CD14-positive monocyte (primary cell): ENCODE data around the gene KIRREL3. TPM values are rescaled to one million over a fixed set of nuclear protein-coding genes. Genes with fewer than 3 reads are reported as not detected.

Experiments
- DNase-seq, 3 donors: peaks; one replicate each; pipeline ENCODE4 v3.0.0-alpha.2; 2011 to 2022
- H2AFZ ChIP-seq: 2 replicates; pipeline ENCODE4 v1.6.0; 2012; ENCODE audit warnings: mild to moderate bottlenecking, low read depth, low read length, inconsistent platforms; ENCODE audit not compliant: insufficient read depth, poor library complexity, severe bottlenecking
- H3K27ac ChIP-seq, 2 donors: 1 replicate in 1 of 2; 2 replicates in 1 of 2; pipeline ENCODE4 v1.5.1; 2012 to 2013; ENCODE audit warnings: low read length in 2 of 2, control low read depth in 1 of 2, inconsistent platforms in 1 of 2, low read depth in 1 of 2, mild to moderate bottlenecking in 1 of 2
- H3K27me3 ChIP-seq, 2 donors: one replicate each; pipeline versions ENCODE4 v1.6.0 to v1.6.1; 2011 to 2013; ENCODE audit warnings: low read length in 2 of 2; ENCODE audit not compliant: control insufficient read depth in 2 of 2, insufficient read depth in 2 of 2
- H3K36me3 ChIP-seq, 2 donors: replicated peaks in 1 of 2; 1 replicate in 1 of 2; 2 replicates in 1 of 2; pipeline versions ENCODE4 v1.5.1 to v1.6.1; 2012 to 2013; ENCODE audit warnings: low read length in 2 of 2, control low read depth in 1 of 2, inconsistent platforms in 1 of 2, mild to moderate bottlenecking in 1 of 2; ENCODE audit not compliant: insufficient read depth in 2 of 2, control insufficient read depth in 1 of 2
- H3K4me1 ChIP-seq, 2 donors: 1 replicate in 1 of 2; 2 replicates in 1 of 2; pipeline versions ENCODE4 v1.5.1 to v1.6.1; 2012 to 2013; ENCODE audit warnings: low read length in 2 of 2, control low read depth in 1 of 2, inconsistent platforms in 1 of 2, mild to moderate bottlenecking in 1 of 2, moderate library complexity in 1 of 2; ENCODE audit not compliant: insufficient read depth in 2 of 2, control insufficient read depth in 1 of 2
- H3K4me2 ChIP-seq: replicated peaks from 2 replicates; pipeline ENCODE3; 2012; ENCODE audit warnings: low read length, moderate library complexity, mild to moderate bottlenecking; ENCODE audit not compliant: poor library complexity, severe bottlenecking; ENCODE audit errors: extremely low read depth
- H3K4me3 ChIP-seq, 3 experiments: fragments of 200-600 bp in 1 of 3; sonication (generic) in 1 of 3; replicated peaks in 1 of 3; 1 replicate in 2 of 3; 2 replicates in 1 of 3; pipeline ENCODE4 v1.5.1; 2011 to 2013; ENCODE audit warnings: low read length in 3 of 3, mild to moderate bottlenecking in 3 of 3, control low read depth in 2 of 3, low read depth in 2 of 3, inconsistent platforms in 1 of 3, moderate library complexity in 1 of 3
- H3K79me2 ChIP-seq: 2 replicates; pipeline ENCODE4 v1.6.0; 2012; ENCODE audit warnings: mild to moderate bottlenecking, control low read depth, inconsistent platforms, low read length, moderate library complexity; ENCODE audit not compliant: insufficient read depth
- H3K9ac ChIP-seq: 2 replicates; pipeline ENCODE4 v1.6.0; 2017; ENCODE audit warnings: low read length, mild to moderate bottlenecking; ENCODE audit not compliant: insufficient read depth, poor library complexity, severe bottlenecking
- H3K9me3 ChIP-seq, 2 donors: replicated peaks in 1 of 2; 1 replicate in 1 of 2; 2 replicates in 1 of 2; pipeline versions ENCODE4 v1.5.1 to v1.6.1; 2012 to 2013; ENCODE audit warnings: low read length in 2 of 2, control low read depth in 1 of 2; ENCODE audit not compliant: control insufficient read depth in 1 of 2, insufficient read depth in 1 of 2
- H4K20me1 ChIP-seq: 2 replicates; pipeline ENCODE4 v1.6.0; 2012; ENCODE audit warnings: mild to moderate bottlenecking, low read length, control low read depth, moderate library complexity; ENCODE audit not compliant: insufficient read depth
- H3K27ac Mint-ChIP-seq, 7 donors: one replicate each; pipeline ENCODE4 v1.8.0; 2020; ENCODE audit warnings: mild to moderate bottlenecking in 7 of 7, mixed read lengths in 7 of 7, moderate library complexity in 6 of 7, inconsistent platforms in 2 of 7
- H3K27me3 Mint-ChIP-seq, 3 donors: one replicate each; pipeline ENCODE4 v1.8.0; 2021 to 2022; ENCODE audit warnings: low read depth in 3 of 3, mild to moderate bottlenecking in 3 of 3, mixed read lengths in 3 of 3, moderate library complexity in 3 of 3, inconsistent platforms in 1 of 3
- H3K36me3 Mint-ChIP-seq, 2 donors: one replicate each; pipeline ENCODE4 v1.8.0; 2020; ENCODE audit warnings: mixed read lengths in 2 of 2, inconsistent platforms in 1 of 2, mild to moderate bottlenecking in 1 of 2
- H3K4me1 Mint-ChIP-seq: one replicate; pipeline ENCODE4 v1.8.0; 2020; ENCODE audit warnings: mild to moderate bottlenecking, mixed read lengths
- H3K4me3 Mint-ChIP-seq, 2 donors: one replicate each; pipeline ENCODE4 v1.8.0; 2020; ENCODE audit warnings: mild to moderate bottlenecking in 2 of 2, mixed read lengths in 2 of 2, moderate library complexity in 1 of 2
- H3K9me3 Mint-ChIP-seq, 7 donors: one replicate each; pipeline ENCODE4 v1.8.0; 2020 to 2022; ENCODE audit warnings: mixed read lengths in 7 of 7, mild to moderate bottlenecking in 6 of 7, moderate library complexity in 6 of 7, inconsistent platforms in 2 of 7
- WGBS: methylation state at CpG from one replicate; pipeline ENCODE4 v1.1.5; 2013; ENCODE audit warnings: missing lambda C conversion rate; ENCODE audit not compliant: insufficient coverage; 5-methylcytosine and 5-hydroxymethylcytosine counted together
- intact Hi-C, 2 donors: fragments of 100-400 bp; cut with micrococcal nuclease; formaldehyde crosslinking; loops; one replicate each; pipeline versions ENCODE4 v1.15.0 to v1.15.1; 2023
- polyA plus RNA-seq, 3 donors: library from polyadenylated mRNA; depleted of rRNA in 1 of 3; unstranded in 2 of 3; stranded (reverse) in 1 of 3; fragments of 300-500 nt in 2 of 3; fragments of >200 nt in 1 of 3; fragmentation: Illumina TruSeq in 2 of 3; gene quantifications; 1 replicate in 2 of 3; 2 replicates in 1 of 3; pipeline ENCODE4 v1.2.3, GENCODE V29; 2012 to 2021
- TF ChIP-seq, protein P1 (sequence below): fragments of 200-600 bp; IDR thresholded peaks from one replicate; pipeline ENCODE4 v1.8.0; 2022; ENCODE audit warnings: antibody characterized with exemption, mild to moderate bottlenecking

KIRREL3 gene
- polyA plus RNA-seq, 3 donors: not detected

DNA sequence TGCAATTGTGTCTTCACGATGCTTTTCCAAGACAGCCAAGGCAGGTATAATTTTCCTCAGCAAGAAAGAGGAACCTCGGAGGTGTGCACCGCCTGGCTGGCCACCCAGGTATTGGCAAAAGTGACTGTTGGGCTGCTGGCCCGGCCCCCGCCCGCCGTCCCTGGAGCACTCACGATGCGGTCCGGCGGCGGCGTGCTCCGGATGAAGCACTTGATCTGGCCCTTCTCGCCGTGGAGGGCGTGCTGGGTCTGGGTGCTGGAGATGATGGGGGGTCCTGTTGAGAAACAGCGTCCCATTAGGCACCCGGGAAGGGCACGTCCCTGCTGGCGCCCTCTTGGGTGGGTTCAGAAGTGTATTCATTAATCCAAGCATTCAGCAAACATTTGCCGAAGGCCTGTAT is 560.3 kb downstream of the KIRREL3 start:
- Histone ChIP-seq H3K9me3 (no peaks in the 10 kb centered on the region), H3K27me3 (no peaks in the 10 kb centered on the region), H2AFZ (no peak overlapping the region), H3K4me3 (no peak overlapping the region), H3K4me2 (no peak overlapping the region), H3K27ac (no peak overlapping the region), H3K9ac (no peak overlapping the region), H3K4me1 (peaks cover 4% of the 10 kb centered on the region in 2 donors), H3K79me2 (no peaks in the 10 kb centered on the region), H4K20me1 (no peaks in the 10 kb centered on the region), H3K36me3 (no peaks in the 10 kb centered on the region)
- intact Hi-C loops: loop anchor here (2.0 to 10.0 kb wide), 5 partner anchors 41 to 907 kb away; no protein-coding TSS in a partner anchor
- H3K36me3 Mint-ChIP-seq: no peaks in the 10 kb centered on the region
- no peak for DNase-seq
- H3K4me3 Mint-ChIP-seq: no peak overlapping the region
- H3K9me3 Mint-ChIP-seq: no peaks in the 10 kb centered on the region
- H3K27ac Mint-ChIP-seq: no peak overlapping the region
- no peaks in the 10 kb centered on the region for H3K27me3 Mint-ChIP-seq
- H3K4me1 Mint-ChIP-seq: peaks cover 5% of the 10 kb centered on the region
- 88% methylated on average over 19 of the region's 22 CpGs for WGBS
- TF ChIP-seq, protein P1, sequence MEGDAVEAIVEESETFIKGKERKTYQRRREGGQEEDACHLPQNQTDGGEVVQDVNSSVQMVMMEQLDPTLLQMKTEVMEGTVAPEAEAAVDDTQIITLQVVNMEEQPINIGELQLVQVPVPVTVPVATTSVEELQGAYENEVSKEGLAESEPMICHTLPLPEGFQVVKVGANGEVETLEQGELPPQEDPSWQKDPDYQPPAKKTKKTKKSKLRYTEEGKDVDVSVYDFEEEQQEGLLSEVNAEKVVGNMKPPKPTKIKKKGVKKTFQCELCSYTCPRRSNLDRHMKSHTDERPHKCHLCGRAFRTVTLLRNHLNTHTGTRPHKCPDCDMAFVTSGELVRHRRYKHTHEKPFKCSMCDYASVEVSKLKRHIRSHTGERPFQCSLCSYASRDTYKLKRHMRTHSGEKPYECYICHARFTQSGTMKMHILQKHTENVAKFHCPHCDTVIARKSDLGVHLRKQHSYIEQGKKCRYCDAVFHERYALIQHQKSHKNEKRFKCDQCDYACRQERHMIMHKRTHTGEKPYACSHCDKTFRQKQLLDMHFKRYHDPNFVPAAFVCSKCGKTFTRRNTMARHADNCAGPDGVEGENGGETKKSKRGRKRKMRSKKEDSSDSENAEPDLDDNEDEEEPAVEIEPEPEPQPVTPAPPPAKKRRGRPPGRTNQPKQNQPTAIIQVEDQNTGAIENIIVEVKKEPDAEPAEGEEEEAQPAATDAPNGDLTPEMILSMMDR: no peak

DNA sequence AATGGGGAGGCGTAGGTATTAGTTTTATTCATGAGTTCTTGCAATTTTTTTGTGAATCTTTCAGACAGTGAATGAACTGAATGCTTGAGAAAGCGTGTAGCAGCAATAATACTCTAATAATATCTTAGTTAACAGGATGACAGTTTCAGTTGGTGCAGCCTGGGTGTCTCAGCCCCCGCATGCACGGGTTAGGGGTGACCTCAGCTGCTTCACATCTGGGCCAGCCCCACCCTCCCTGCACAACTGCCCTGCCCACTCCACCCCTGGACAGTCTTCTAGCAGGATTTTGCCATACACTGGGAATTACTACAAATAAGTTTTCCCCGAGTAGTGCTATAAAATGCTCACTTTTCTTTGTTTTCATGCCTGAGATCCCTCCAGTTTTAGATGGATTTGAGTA is 561.9 kb downstream of the KIRREL3 start:
- Histone ChIP-seq H3K4me3 (no peak overlapping the region), H3K79me2 (no peaks in the 10 kb centered on the region), H3K4me1 (peaks cover 4% of the 10 kb centered on the region in 2 donors), H3K4me2 (no peak overlapping the region), H4K20me1 (no peaks in the 10 kb centered on the region), H3K27ac (no peak overlapping the region), H3K36me3 (no peaks in the 10 kb centered on the region), H2AFZ (no peak overlapping the region), H3K9ac (no peak overlapping the region), H3K9me3 (no peaks in the 10 kb centered on the region), H3K27me3 (no peaks in the 10 kb centered on the region)
- H3K4me3 Mint-ChIP-seq: no peak overlapping the region
- no peak for DNase-seq
- TF ChIP-seq, protein P1: no peak
- H3K9me3 Mint-ChIP-seq: no peaks in the 10 kb centered on the region
- H3K27me3 Mint-ChIP-seq: peaks cover 0 to 2% (median 0%) of the 10 kb centered on the region in 3 donors
- no peak overlapping the region for H3K27ac Mint-ChIP-seq
- peaks cover 5% of the 10 kb centered on the region for H3K4me1 Mint-ChIP-seq
- no peaks in the 10 kb centered on the region for H3K36me3 Mint-ChIP-seq
- intact Hi-C loops: no loop called here
- 90% methylated on average over 2 of the region's 5 CpGs for WGBS
